Adrenal gland (tissue), 12 donors: Measurements from ENCODE around the gene CFAP73. TPM values are rescaled to one million over a fixed set of nuclear protein-coding genes. Genes with fewer than 3 reads are reported as not detected.

Source experiments
- DNase-seq, 7 donors: peaks; one replicate each; pipeline ENCODE4 v3.0.0-alpha.2; 2019 to 2020
- H3K27ac ChIP-seq, 5 donors: fragments of 200-600 bp; sonication (generic) in 4 of 5; 1 replicate in 3 of 5; 2 replicates in 2 of 5; pipeline versions ENCODE4 v1.5.1 to v1.8.0; 2016 to 2020; ENCODE audit warnings: mild to moderate bottlenecking in 1 of 5
- H3K27me3 ChIP-seq: fragments of 200-600 bp; 2 replicates; pipeline ENCODE4 v1.8.0; 2021
- H3K36me3 ChIP-seq, 2 donors: fragments of 200-600 bp; replicated peaks in 1 of 2; 1 replicate in 1 of 2; 2 replicates in 1 of 2; pipeline versions ENCODE4 v1.5.1 to v1.8.0; 2018 to 2022
- H3K4me1 ChIP-seq, 2 donors: fragments of 200-600 bp; replicated peaks in 1 of 2; 1 replicate in 1 of 2; 2 replicates in 1 of 2; pipeline versions ENCODE4 v1.5.1 to v1.8.0; 2018 to 2021
- H3K4me3 ChIP-seq, 4 donors: fragments of 200-600 bp; sonication (generic) in 3 of 4; one replicate each; pipeline ENCODE4 v1.5.1; 2016 to 2018
- H3K9me3 ChIP-seq, 3 donors: fragments of 200-600 bp; sonication (generic) in 1 of 3; replicated peaks in 1 of 3; 1 replicate in 2 of 3; 2 replicates in 1 of 3; pipeline versions ENCODE4 v1.5.1 to v1.8.0; 2016 to 2021
- CTCF ChIP-seq, 6 experiments: fragments of 450-650 bp in 4 of 6; fragments of 200-600 bp in 2 of 6; sonication (generic) in 1 of 6; IDR thresholded peaks; 1 replicate in 5 of 6; 2 replicates in 1 of 6; pipeline versions ENCODE4 v1.5.1 to v1.8.0; 2016 to 2021; ENCODE audit warnings: antibody characterized with exemption in 6 of 6, mild to moderate bottlenecking in 2 of 6, moderate library complexity in 1 of 6
- POLR2A ChIP-seq, 2 donors: fragments of 450-650 bp; IDR thresholded peaks; one replicate each; pipeline ENCODE4 v1.6.1; 2017; ENCODE audit warnings: antibody characterized with exemption in 2 of 2, mild to moderate bottlenecking in 2 of 2, moderate library complexity in 1 of 2
- WGBS, 4 donors: extraction: QIAGEN DNeasy Blood & Tissue Kit in 2 of 4; methylation state at CpG; one replicate each; pipeline versions ENCODE4 v1.1.5 to v1.1.7; 2013 to 2017; 5-methylcytosine and 5-hydroxymethylcytosine counted together
- intact Hi-C, 2 donors: fragments of 100-400 bp; cut with DNase I; formaldehyde crosslinking; loops; one replicate each; pipeline versions ENCODE4 v1.14.1 to v1.15.0; 2022 to 2023
- polyA plus RNA-seq, 3 donors: library from polyadenylated mRNA; stranded (reverse); fragments of 200-250 nt in 2 of 3; fragments of 350-450 nt in 1 of 3; fragmentation: Illumina TruSeq in 1 of 3; extraction: RNeasy Lipid Tissue Mini Kit (QIAGEN cat#74804) in 1 of 3; gene quantifications; one replicate each; pipeline ENCODE4 v1.2.3, GENCODE V29; 2013 to 2014
- total RNA-seq, 9 donors: library from RNA; depleted of rRNA in 4 of 9; stranded (reverse); fragments of >200 nt in 4 of 9; fragments of 120-200 nt in 1 of 9; fragmentation: NEBNext Ultra II Directional in 1 of 9; extraction: Animal tissue kit (Norgen Biotek cat#: 25700) in 1 of 9; gene quantifications; one replicate each; pipeline versions ENCODE4 v1.1.0 to v1.2.4, GENCODE V29; 2013 to 2023
- donor health status: healthy with polysubstance abuse.
- donor health status: Bipolar disorder and iron deficiency.
- donor health status: DM: yes; HTN: yes; CAD: no.
- donor health status: DM: no; HTN: no; CAD: no.
- donor health status: DM: no; HTN: no; CAD: no.
- donor health status: DM: yes; HTN: yes; CAD: no.

Gene CFAP73
- total and polyA plus RNA-seq, 12 donors, result 0.14 to 0.57 (median 0.24) TPM; not detected in 7

GRCh38 chr12:113120670-113121370 lies 28.7 kb upstream of the CFAP73 start:
- peaks cover 2 to 8% of the 10 kb centered on the region in 2 donors for H3K4me1 ChIP-seq
- no peak for DNase-seq
- intact Hi-C loops, result no loop called here
- no peaks in the 10 kb centered on the region for H3K9me3 ChIP-seq
- H3K4me3 ChIP-seq, result no peak overlapping the region
- TF ChIP-seq POLR2A (IDR thresholded peaks at IDR 0.05), result no peak
- TF ChIP-seq CTCF (IDR thresholded peaks at IDR 0.05), result no peak
- 65 to 87% (median 81%) methylated on average over 3 of the region's 3 CpGs for WGBS, 4 donors
- no peak overlapping the region for H3K27ac ChIP-seq
- no peaks in the 10 kb centered on the region for H3K27me3 ChIP-seq
- no peaks in the 10 kb centered on the region for H3K36me3 ChIP-seq

GRCh38 chr12:113127791-113128199 lies 21.7 kb upstream of the CFAP73 start:
- Histone ChIP-seq H3K9me3 (no peaks in the 10 kb centered on the region), H3K36me3 (no peaks in the 10 kb centered on the region), H3K4me3 (no peak overlapping the region), H3K27ac (no peak overlapping the region), H3K27me3 (no peaks in the 10 kb centered on the region), H3K4me1 (no peaks in the 10 kb centered on the region)
- WGBS, 4 donors, result 31 to 58% (median 32%) methylated on average over 7 to 15 of the region's 15 CpGs
- TF ChIP-seq CTCF (IDR thresholded peaks at IDR 0.05), result no peak
- no peak for TF ChIP-seq POLR2A (IDR thresholded peaks at IDR 0.05)
- no peak for DNase-seq
- intact Hi-C loops, result no loop called here

DNA sequence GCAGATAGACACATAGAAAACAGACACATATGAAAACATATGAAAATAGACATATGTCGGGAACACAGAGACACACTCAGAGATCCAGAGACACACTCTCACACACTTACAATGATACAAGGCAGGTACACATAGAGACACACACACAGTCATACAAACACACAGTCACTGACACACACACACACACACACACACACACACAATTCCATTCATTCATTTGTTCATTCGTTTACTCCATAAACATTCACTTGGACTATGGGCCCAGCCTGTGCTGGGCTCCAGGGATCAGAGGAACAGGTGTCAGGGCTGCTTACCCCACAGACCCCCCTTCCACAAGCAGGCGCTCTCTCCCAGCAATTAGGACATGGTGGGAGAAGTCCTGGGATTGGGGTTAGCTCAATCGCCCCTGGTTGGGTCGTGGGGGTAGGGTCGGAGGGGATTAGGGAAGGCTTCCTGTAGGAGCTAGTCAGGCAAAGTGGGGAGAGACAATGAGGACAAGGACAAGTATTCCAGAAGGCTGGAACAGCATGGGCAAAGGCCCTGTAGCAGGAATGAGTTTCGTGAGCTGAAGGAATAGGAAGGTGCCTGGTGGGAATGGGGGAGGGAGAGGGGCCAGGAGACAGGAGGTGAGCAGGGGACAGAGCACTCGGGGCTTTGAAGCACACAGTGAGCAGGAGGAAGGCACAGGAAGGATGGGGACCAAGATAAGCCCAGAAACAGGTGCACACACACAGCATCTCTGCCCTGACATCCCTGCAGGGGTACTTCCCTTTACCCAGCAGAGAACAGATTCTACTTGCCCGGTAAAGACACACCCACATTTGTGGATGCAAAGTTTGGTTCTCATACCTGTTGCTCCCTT lies 20.5 kb upstream of the CFAP73 start:
- intact Hi-C loops, result no loop called here
- H3K27me3 ChIP-seq, result no peaks in the 10 kb centered on the region

More for the DNA sequence above, 20.5 kb upstream of the CFAP73 start:
- no peak for DNase-seq
- H3K36me3 ChIP-seq, result no peaks in the 10 kb centered on the region
- H3K27ac ChIP-seq, result no peak overlapping the region
- WGBS, 4 donors, result 64 to 74% (median 71%) methylated on average over 8 to 9 of the region's 9 CpGs
- no peaks in the 10 kb centered on the region for H3K9me3 ChIP-seq
- no peak overlapping the region for H3K4me3 ChIP-seq
- peaks cover 0 to 11% of the 10 kb centered on the region in 2 donors for H3K4me1 ChIP-seq
- TF ChIP-seq POLR2A (IDR thresholded peaks at IDR 0.05) (no peak), CTCF (IDR thresholded peaks at IDR 0.05) (no peak)
